LHCN-M2 (cell line): ENCODE data around the gene SLC38A9. TPM values are rescaled to one million over a fixed set of nuclear protein-coding genes. Genes with fewer than 3 reads are reported as not detected.

Source experiments
- DNase-seq: peaks from one replicate; pipeline ENCODE4 v3.0.0-alpha.2; 2012; ENCODE audit warnings: low read depth
- total RNA-seq: library from RNA; depleted of rRNA; stranded (reverse); fragments of >200 nt; gene quantifications from 2 replicates; pipeline ENCODE4 v1.2.3, GENCODE V29; 2014

Gene SLC38A9
- total RNA-seq, 1 experiment from 2014 or later: 13.5 TPM

DNA sequence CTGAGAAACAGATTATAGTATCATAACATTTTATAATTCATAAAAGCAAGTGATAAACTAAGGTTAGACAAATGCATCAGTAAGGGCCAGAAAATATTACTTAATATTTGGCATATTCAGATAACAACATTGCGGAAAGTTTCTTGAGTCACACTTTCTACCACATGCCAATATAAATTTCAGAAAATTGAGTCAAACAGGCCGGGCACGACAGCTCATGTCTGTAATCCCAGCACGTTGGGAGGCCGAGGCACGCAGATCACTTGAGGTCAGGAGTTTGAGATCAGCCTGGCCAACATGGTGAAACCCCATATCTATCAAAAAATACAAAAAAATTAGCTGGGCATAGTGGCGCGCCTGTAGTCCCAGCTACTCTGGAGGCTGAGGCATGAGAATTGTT, 47.1 kb downstream of the SLC38A9 start:
- DNase-seq: peak; percentile 80

DNA sequence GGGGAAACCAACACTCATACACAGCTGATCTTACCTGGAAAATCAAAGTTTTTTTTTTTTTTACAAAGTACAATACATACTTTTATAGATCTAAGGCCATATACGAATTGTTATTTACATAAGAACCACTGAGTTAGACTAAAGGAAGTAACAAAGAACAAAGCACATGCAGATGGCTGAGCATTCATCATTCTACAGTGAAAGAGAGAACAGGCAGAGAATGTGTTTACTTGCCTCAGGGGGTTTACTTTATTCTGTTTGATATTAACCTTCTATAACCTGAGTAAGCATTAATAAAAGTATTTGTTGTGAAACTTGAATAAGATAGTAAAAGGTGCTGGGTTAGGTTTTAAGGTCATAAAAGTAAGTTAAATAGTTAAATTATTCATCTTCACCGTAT, 54.7 kb downstream of the SLC38A9 start:
- DNase-seq: no peak

DNA sequence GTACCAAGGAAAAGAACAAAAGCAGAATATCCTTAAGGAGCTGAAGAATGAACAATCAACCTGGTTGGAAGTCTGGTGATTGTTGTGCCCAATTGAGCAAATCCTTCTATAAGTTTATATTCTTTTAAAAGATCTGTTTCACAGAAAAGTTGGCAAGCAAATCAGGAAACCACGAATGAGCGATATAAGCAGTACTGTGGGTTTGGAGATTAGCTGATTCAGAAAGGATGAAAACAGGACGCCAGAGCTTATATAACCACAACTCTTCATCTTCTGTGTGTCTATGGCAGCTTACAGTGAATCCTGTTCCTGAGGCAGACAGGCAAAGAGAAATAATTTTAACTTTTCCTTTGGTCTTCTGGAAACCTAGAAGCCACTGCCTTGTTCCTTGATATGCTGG, 61.7 kb downstream of the SLC38A9 start:
- DNase-seq: peak; percentile 73

DNA sequence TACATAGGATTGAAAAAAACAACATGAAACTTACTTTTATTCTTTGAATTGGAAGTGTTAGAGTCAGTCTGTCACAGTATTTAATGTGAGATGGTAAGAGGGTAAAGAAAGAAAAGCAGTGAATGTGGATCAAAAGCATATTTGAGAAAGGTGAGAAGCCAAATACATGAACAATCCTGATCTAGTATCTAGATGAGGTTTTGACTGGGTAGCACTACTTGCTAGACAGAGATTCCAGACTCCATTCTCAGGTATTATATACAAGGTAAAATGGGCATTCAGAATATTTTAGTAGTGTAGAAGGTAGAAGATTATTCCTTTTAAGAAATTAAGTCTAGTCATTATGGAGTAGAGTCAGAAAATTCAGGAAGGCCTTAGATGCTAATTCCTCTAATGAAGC, 62.2 kb downstream of the SLC38A9 start:
- DNase-seq: no peak

GRCh38 chr5:55645304-55645703, 66.8 kb downstream of the SLC38A9 start:
- peak; percentile 65 for DNase-seq

DNA sequence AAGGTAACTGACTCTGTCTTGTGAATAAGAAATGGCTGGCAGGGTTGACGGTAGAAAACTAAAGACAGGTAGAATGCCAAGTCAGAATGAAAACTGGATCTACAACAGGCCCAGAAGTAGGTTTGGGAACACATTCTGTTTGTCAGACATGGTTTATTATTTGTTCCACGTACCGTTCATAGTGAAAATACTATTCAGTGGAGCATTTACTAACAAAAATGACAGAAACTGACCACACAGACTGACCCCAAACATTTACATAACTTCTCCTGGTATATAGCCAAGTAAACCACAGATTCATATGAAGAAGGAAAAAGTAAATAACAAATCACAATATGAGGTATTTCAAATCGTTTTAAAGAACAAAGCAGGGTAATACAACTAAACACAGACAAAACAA, 73.7 kb downstream of the SLC38A9 start:
- peak; percentile 49 for DNase-seq

DNA sequence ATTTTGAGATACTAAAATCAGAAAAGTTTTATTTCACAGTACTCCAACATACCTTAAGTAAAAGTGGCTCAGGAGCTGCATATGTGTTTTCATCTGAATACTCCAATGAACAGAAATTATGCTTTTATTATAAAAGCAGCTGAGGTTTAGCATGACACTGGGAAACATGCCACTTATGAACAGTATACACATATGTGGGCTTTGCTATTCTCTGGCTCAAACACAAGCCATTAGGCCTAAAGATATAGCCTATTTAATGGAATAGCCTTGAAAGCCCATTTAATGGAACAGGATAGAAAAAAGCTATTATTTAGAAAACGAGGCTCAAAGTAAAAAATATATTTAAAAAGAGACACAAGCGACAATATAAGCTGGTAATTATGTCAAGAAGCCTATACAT, 74.1 kb downstream of the SLC38A9 start:
- DNase-seq: no peak

DNA sequence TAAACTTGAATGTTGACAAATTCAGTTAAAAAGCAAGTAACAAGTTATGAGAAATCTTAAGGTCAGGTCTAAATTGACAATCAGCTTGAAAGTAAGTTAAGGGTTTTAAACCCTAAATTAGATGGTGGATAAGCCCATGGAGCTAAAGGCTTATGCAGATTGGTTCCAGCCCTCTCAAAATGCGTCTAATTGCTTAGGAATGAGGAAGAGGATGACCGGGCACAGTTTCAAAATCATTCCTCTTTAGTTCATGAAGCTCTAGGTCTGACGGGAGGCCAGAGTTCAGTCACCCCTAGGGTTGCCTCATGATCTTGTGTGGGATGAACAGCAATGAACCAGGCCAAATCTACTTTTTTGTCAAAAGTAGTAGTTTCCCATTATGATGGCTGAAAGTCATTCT, 75.4 kb downstream of the SLC38A9 start:
- peak; percentile 77 for DNase-seq

DNA sequence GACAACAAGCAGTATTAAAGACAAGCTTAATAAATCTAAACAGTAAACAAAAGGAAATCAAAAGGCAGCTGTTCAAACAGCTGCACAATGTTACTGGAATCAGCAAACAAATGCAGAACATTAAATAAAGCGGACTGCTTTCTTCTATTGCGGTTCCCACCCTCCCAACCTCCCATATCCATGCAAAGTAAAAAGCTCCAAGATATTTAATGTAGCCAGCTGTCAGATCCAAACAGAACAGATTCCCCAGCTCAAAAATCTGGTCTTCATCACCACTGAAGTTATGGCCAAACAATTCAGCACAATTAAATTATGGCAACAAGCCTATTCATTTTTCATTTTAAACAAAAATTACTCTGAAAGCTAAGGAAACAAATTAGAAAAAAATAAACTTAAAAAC, 75.9 kb downstream of the SLC38A9 start:
- DNase-seq: peak; percentile 85

GRCh38 chr5:55634866-55635265, 77.3 kb downstream of the SLC38A9 start:
- DNase-seq: peak; percentile 35

GRCh38 chr5:55634209-55634805, 77.8 kb downstream of the SLC38A9 start:
- DNase-seq: peak; percentile 72

GRCh38 chr5:55633574-55634208, 78.4 kb downstream of the SLC38A9 start:
- peak; percentile 76 for DNase-seq

- no peak for DNase-seq
Measured at GRCh38 chr5:55629815-55630214, 82.3 kb downstream of the SLC38A9 start.

DNA sequence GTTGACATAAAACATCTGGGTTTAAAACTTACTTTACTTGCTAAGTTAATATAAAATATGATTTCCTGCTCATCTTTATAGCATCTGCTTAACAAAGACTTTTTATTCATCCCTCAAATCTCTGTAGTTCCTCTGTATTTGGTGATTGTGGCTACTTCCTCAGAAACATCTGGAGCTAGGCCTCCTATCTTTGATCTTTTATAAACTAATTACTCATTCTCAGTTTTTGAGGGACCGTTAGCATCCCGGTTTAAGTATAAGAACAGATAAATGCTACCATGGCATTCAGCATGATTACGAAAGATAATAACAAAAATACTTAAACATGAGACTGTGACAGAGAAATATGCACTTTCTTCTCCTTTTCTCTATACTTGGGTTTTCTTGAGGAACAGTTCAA, 85.3 kb downstream of the SLC38A9 start:
- DNase-seq: no peak

DNA sequence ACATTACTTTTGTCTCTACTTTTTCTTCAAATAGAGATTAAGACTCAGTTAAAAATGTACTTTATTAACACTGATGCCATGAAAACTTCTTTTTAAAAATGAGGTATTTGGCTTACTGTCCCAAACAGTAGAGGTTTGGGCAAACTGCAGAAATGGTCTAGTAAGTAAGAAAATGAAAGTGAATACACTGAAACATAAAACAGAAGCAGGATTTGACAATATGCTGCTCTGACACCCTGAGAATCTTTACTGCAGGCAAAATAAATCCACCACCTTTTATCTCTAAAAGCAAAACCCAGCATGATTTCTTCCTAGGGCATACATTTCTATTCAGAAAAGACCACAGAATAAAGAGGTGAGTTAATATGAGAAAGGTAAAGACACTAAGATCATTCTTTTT, 86.2 kb downstream of the SLC38A9 start:
- no peak for DNase-seq

DNA sequence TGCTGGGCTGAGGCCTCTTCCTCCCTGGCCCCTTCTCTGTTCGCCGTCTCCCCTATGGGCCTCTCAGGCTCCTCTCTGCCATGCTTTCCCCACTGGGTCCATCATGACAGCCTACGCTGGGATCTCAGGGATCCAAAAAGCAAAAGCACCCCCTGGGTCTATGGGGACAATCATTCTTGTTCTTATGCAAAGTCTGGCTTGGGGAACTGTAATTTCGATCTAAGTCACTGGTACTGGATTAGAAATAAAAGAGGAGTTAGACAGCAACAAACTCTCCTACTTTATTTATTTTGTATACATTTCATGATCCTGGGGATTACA, 86.6 kb downstream of the SLC38A9 start:
- no peak for DNase-seq

DNA sequence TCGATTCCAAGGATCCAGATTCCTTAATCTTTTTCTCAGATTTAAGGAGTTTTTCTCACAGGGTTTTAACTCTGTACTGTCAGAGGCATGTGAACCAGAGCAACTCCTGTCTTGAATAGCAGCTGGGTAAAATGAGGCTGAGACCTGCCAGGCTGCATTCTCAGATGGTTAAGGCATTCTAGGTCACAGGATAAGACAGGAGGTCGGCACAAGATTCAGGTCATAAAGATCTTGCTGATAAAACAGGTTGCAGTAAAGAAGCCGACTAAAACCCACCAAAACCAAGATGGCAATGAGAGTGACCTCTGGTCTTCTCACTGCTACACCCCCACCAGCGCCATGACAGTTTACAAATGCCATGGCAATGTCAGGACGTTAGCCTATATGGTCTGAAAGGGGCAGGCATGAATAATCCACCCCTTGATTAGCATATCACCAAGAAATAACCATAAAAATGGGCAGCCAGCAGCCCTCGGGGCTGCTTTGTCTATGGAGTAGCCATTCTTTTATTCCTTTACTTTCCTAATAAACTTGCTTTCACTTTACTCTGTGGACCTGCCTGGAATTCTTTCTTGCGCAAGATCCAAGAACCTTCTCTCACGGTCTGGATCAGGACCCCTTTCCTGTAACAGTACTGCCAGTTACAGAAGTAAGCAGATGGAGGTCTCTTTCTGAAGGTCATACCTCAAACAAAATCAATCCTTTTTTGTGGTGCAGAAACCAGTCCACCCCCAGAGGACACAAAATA, 87.1 kb downstream of the SLC38A9 start:
- no peak for DNase-seq

- no peak for DNase-seq
Measured at GRCh38 chr5:55623789-55624188, 88.3 kb downstream of the SLC38A9 start.

GRCh38 chr5:55622460-55622859, 89.7 kb downstream of the SLC38A9 start:
- DNase-seq: no peak

GRCh38 chr5:55621229-55621628, 90.9 kb downstream of the SLC38A9 start:
- DNase-seq: no peak

GRCh38 chr5:55620766-55621160, 91.4 kb downstream of the SLC38A9 start:
- DNase-seq: no peak

- no peak for DNase-seq
Measured at GRCh38 chr5:55620009-55620765, 91.9 kb downstream of the SLC38A9 start.
